GM18873 (cell line): ENCODE results near the gene RAD51.
A peak's percentile ranks its signal among the peaks of the same experiment; 100 is the strongest.
"Not testable (repeated sequence)": the region's sequence is repeated elsewhere in the genome, so short reads cannot be mapped to it uniquely, and the experiment has no call there.

Source experiments
- ATAC-seq: cut with Tn5 transposase; IDR thresholded peaks from one replicate; pipeline ENCODE4 v1.9.1; 2021; ENCODE audit warnings: mild to moderate bottlenecking, moderate library complexity, moderate number of reproducible peaks; ENCODE audit not compliant: unreplicated experiment, low FRiP score

The RAD51 gene

DNA sequence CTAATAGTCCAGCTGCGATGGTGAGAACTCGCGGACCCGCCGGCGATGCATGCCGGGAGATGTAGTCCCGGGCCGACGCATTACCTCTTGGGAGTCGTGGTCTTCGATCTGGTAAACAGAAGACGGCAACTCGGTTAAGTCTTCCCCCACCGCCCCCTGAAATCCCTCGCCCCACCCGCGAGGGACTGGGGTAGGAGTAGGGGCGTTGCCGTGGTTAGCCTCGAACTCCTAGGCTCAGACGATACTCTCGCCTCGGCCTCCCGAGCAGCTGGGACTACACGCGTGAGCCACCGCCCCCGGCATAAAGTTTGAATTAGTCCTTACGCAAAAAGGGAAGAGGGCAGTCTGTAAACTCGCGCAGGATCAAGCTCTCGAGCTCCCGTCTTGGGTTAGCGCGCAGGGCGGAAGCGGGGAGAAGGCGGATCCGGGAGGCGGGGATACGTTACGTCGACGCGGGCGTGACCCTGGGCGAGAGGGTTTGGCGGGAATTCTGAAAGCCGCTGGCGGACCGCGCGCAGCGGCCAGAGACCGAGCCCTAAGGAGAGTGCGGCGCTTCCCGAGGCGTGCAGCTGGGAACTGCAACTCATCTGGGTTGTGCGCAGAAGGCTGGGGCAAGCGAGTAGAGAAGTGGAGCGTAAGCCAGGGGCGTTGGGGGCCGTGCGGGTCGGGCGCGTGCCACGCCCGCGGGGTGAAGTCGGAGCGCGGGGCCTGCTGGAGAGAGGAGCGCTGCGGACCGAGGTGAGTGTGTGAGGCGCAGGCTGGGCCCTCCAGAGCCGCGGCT lies at the start of gene RAD51:
TSS of gene RAD51 (plus strand) at position 487 of the 781 bp plus-strand sequence. CDS start 3,585 bp downstream, outside the sequence.
- ATAC-seq, result peak; percentile 69

DNA sequence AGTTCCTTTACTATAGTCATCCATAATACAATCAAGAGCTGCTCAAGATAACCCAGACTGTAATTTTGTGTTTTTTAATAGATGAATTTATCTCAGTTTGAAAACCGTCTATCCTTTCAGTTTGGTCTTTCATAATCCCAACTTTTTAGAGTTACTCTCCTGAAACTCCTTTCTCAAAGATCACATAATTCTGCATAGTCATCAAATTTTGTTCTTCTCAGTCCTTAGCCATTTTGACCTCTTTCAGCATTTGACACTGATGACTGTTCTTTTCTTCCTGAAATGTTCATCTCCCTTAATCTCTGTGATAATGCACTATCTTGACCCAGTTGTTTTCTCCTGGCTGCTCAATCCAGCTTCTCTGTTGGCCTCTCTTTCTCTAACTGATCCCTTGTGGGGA lies 47.5 kb upstream of the RAD51 start:
- ATAC-seq, result no peak

DNA sequence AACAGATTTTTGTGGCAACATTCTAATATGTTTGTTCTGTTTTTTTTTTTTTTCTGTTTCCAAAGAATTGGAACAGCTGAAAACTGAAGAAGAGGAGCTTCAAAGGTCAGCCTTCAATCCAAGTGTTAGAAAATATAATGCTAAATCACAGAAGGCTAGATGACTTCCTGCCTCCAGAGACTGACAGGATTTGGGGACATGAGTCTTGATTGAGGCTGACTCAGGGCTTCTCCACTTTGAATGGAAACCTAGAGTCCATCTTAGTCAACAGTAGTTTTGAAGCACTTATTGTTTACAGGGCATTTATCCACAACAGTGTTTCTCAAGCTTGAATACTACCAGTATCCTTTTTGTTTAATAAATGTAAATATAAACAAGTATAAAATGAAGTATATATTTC lies 44.5 kb upstream of the RAD51 start:
- no peak for ATAC-seq

DNA sequence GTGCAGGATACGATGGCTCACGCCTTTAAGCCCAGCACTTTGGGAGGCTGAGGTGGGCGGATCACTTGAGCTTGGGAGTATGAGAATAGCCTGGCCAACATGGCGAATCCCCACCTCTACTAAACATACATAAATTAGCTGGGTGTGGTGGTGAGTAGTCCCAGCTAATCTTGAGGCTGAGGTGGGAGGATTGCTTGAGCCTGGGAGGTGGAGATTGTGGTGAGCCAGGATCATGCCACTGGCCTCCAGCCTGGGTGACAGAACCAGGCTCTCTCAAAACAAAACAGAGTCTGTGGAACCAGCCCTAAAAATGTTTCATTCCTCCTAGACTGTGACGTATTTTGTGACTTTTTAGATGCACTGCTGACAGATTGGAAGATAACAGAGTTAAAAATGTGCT lies 34.3 kb upstream of the RAD51 start:
- no peak for ATAC-seq

DNA sequence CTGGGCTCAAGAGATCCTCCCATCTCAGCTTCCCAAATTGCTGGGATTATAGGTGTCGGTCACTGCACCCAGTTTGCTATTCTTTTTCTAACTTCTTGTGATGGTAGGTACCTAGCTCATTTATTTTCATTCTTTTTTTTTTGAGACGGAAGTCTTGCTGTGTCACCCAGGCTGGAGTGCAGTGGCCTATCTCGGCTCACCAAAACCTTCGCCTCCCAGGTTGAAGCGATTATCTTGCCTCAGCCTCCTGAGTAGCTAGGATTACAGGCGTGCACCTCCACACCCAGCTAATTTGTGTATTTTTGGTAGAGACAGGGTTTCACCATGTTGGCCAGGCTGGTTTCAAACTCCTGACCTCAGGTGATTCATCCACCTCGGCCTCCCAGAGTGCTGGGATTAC lies 30.1 kb upstream of the RAD51 start:
- ATAC-seq, result no peak

DNA sequence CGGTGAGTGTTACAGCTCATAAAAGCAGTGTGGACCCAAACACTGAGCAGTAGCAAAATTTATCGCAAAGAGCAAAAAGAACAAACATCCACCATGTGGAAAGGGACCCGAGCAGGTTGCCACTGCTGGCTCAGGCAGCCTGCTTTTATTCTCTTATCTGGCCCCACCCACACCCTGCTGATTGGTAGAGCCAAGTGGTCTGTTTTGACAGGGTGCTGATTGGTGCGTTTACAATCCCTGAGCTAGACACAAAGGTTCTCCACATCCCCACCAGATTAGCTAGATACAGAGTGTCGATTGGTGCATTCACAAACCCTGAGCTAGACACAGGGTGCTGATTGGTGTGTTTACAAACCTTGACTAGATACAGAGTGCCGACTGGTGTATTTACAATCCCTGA lies 18.7 kb upstream of the RAD51 start:
- ATAC-seq, result not testable (repeated sequence)

DNA sequence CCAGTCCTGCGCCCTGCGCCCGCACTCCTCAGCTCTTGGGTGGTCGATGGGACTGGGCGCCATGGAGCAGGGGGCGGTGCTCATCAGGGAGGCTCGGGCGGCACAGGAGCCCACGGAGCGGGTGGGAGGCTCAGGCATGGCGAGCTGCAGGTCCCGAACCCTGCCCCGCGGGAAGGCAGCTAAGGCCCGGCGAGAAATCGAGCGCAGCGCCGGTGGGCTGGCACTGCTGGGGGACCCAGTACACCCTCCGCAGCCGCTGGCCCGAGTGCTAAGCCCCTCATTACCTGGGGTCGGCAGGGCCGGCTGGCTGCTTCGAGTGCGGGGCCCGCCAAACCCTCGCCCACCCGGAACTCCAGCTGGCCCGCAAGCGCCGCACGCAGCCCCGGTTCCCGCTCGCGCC lies 18.1 kb upstream of the RAD51 start:
- not testable (repeated sequence) for ATAC-seq

DNA sequence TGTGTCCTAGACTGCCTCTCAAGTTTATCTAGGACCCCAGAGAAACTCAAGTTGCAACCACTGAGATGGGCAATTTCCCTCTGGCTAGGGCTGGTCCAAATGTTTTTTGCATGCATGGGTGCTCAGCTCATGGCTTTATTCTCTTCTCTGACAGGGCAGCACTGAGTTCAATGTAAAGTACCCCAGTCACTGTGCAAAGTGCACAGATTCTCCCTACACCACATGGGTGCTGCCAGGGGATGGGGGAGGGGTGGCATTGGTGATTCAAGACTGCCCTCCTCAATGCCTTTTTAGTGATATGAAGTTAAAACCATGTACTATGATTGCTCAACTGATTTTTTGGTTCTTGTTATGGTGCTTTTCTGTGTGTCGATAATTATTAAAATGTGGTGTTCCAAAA lies 14.8 kb upstream of the RAD51 start:
- no peak for ATAC-seq

DNA sequence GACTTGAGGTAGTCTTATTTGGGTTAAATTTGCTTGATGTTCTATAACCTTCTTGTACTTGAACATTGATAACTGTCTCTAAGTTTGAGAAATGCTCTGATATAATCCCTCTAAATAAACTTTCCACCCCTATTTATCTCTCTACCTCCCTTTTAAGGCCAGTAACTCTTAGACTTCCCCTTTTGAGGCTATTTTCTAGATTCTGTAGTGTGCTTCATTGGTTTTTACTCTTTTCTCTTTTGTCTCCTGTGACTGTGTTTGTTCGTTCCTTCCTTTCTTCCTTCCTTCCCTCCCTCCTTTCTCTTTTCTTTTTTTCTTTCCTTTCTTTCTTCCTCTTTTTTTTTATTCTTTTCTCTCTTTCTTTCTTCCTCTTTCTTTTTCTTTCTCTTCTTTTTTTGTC lies 14.0 kb upstream of the RAD51 start:
- not testable (repeated sequence) for ATAC-seq

DNA sequence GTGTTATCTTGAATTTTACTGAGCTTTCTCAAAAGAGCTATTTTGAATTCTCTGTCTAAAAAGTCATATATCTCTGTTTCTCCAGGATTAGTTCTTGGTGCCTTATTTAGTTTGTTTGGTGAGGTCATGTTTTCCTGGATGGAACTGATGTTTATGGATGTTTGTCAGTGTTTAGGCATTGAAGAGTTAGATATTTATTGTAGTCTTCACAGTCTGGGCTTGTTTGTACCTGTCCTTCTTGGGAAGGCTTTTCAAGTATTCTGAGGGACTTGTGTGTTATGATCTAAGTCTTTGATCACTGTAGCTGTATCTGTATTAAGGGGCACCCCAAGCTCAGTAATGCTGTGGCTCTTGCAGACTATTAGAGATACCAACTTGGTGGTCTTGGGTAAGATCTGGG lies 10.6 kb upstream of the RAD51 start:
- no peak for ATAC-seq

DNA sequence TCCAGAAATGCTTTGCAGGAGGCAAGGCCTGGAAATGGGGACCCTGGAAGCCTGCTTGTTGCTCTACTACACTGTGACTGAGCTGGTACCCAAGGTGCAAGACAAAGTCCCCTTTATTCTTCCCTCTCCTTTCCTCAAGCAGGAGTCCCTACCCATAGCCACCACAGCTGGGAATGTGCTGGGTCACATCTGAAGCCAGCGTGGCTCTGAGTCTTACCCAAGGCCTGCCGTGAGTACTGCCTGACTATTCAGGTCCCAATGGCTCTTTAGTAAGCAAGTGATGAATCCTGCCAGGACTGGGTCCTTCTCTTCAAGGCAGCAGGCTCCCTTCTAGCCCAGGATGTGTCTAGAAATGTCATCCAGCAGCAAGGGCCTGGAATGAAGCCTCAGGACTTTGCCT lies 9.6 kb upstream of the RAD51 start:
- ATAC-seq, result no peak

DNA sequence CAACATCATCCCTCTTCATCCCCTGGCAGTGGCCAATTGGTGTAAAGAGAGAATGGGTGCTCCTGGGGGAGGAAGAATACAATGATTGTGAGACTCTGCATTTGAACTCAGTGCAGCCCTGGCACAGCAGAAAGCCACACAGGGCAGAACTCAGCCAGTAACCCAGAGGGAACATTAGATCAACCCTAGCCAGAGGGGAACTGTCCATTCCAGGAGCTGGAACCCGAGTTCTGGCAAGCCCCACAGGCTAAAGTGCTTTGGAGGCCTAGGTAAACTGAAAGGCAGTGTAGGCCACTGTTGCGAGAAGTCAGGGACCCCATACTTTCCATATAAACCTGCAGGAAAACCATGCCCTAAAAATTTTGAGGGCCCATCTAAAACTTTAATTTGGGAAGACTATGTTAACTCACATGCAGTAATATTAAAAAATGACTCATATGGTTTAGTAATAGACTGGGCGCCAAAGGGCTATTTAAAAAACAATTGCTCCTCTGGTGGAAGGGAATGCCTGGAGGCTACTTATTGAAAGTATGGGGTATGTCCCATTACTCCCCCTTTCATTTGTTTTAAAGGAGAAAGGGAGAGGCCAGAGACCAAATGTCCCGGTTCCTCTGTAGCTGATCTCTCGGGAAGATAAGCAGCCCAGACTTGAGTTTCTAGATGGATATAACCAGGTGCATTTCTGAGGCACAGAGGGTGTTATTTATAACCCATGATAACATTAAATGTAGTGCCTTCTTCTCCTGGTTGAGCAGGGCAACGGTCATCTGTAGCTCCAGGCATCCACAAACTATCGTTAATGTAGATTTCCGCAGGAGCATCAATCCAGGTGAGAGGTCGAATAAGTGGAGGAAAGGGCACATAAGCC lies 5.8 kb upstream of the RAD51 start:
- no peak for ATAC-seq

DNA sequence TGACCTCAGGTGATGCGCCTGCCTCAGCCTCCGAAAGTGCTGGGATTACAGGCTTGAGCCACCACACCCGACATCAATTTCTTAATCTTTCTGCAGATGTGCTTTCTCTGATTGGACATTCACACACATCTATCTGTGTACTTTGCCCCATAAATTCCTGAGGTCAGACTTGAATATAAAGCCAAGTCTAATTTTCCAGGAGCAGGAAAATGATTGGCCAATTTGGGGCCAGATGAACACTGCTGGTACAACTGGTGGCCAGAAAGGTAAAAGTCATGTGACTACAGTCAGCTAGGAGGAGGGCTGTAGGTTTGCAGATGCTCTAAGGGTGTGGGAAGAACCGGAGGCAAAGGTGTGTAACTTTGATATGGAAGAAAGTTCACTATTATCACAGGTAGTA lies 3.2 kb upstream of the RAD51 start:
- ATAC-seq, result no peak

DNA sequence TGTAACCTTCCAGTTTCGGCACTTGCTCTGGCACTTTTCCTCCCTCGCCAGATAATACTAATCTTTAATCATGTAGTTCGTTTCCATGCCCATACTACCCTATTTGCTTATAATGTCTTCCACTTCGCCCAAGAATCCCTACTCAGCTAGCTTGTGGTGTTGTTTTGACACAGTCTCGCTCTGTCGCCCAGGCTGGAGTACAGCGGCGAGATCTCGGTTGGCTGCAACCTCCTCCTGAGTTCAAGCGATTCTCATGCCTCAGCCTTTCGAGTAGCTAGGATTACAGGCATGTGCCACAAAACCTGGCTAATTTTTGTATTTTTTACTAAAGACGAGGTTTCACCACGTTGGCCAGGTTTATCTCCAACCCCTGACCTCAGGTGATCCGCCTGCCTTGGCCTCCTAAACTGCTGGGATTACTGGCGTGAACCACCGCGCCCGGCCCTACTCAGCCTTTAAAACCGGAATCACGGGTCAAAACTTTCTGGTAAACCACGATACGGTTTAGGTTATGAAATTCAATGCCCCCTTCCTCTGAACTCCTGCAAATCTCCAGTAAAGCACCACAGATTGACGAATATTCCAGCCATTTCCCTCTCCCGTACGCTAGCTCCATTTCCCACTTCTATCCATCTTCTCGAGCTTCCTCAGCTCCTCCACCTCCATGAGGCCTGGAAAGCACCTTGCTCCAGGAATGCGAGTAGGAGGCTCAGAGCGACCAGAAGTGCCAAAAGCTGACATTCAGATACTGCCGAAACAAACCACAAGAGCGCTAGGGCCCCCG lies 878 bp upstream of the RAD51 start:
- no peak for ATAC-seq

DNA sequence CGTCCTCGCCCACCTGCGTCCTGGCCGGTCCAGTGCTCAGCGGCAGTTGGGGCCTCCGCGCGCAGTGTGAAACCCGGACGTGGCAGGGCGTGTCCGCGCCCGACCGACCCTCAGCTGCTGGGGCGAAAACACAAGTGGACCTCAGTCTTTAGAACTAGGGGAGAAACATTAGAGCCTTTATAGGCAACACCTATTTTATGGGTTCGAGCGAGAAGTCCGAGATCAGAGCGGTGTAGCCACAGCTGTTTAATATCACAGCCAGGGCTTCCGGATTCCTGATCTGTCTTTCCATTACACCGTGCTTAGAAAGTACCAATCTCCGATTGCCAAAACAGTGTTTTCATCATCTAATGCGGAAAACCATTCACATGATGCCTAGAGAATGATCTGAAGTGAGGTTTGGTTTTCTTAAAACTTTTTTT lies 506 bp downstream of the RAD51 start:
- peak; percentile 8 for ATAC-seq

DNA sequence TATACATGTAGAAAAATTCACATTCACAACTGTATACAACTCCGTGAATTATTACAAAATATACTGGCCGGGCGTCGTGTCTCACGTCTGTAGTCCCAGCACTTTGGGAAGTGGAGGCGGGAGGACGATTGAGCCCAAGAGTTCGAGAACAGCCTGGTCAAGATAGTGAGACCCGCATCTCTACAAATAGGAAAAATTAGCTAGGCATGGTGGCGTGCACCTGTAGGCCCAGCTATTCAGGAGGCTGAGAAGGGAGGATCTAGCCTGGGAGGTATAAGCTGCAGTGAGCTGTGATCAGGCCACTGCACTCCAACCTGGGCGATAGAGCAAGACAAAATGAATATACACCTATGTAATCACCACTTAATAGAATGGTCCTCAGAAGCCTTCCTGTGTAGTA lies 1.3 kb downstream of the RAD51 start:
- ATAC-seq, result no peak

DNA sequence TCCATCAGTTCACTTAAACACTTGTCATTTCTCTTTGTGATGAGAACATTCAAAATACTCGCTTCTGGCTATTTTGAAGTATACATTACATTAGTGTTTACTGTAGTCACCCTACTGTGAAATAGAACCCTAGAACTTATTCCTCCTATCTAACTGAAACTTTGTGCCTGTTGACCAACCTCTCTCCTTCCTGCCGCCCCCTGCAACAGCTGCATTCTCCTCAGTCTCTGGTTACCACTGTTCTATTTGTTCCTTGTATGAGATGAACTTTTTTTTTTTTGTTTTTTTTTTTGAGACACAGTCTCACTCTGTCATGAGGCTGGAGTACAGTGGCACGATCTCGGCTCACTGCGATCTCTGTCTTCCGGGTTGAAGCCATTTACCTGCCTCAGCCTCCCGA lies 2.9 kb downstream of the RAD51 start:
- ATAC-seq, result no peak

DNA sequence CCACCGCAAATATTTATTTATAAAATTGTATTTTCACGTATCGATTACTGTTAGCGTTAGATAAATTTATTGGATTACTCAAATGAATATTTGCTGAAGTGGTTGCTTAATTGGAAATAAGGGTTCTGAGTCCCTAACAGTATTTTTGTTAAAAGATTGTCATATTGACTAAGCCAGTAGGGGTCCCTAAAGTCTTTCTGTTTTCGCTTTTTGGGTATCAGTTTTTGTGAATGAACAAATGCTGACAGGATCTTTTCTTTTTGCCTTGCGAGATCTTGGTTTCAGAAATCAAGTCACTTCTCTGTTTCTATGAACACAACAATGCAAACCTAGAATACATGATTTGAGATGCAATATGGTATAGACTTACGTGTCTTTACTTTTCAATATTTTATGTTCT lies 7.1 kb downstream of the RAD51 start:
- no peak for ATAC-seq

DNA sequence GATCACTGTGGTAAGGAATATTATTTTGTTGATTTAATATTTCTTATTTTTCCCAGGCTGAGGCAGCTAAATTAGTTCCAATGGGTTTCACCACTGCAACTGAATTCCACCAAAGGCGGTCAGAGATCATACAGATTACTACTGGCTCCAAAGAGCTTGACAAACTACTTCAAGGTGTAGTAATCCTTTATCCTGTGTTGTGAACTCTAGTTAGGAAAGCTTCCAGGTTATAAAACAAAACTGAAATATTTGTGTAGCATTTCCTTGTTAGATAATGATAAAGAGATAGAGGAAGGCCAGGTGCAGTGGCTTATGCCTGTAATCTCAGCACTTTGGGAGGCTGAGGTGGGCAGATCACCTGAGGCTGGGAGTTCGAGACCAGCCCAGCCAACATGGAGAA lies 11.1 kb downstream of the RAD51 start:
- ATAC-seq, result no peak

DNA sequence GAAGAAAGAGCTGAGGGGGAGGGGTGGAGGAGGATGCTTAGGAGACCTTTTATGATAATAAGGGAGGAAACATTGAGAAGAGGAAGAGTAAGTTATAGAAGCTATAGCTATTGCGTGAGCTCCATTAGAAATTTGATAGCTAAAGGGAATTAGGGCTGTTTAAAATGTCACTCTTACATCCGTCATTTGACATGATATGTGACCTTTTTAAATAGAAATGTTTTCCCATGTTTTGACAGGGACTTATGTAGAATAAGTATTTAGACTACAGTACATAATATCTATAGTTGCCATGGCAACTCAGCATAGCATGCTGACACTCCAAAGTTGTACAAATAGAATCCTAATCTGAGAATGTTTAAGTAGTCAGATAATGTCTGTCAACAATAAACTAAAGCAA lies 19.2 kb downstream of the RAD51 start:
- ATAC-seq, result no peak

DNA sequence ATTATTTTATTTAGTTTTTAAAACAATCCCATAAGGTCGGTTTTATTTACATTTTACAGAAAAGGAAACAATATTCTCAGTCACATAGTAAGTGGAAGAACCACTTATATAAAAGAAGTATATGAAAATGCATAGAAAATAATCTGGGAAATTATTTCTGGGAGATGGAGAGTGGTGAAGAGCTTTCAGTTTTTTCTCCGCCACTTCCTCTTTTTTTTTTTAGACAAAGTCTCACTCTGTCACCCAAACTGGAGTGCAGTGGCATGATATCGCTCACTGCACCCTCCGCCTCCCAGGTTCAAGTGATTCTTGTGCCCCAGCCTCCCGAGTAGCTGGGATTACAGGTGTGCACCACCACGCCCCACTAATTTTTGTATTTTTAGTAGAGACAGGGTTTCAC lies 21.2 kb downstream of the RAD51 start:
- ATAC-seq, result no peak
